HEK293 (cell line): ENCODE measurements around the gene BLOC1S1.

ENCODE experiments used
- CTCF ChIA-PET: fragments of 350-600 bp; formaldehyde crosslinking; extraction: SDS; loops from one replicate; lab custom pipeline; 2021; ENCODE audit warnings: antibody characterized with exemption; lab: Yijun Ruan, JAX
- POLR2A ChIA-PET: fragments of 300-600 bp; formaldehyde crosslinking; extraction: SDS; loops from one replicate; lab custom pipeline; 2020; ENCODE audit warnings: antibody characterized with exemption, inconsistent platforms; lab: Yijun Ruan, JAX
- H3K27ac ChIP-seq: fragments of 200-500 bp; sonication (Bioruptor generic); 2 replicates; pipeline ENCODE4 v1.5.1; 2014; ENCODE audit warnings: low read depth, low read length, control low read depth, inconsistent platforms; ENCODE audit errors: extremely low read depth
- H3K36me3 ChIP-seq, 2 experiments: fragments of 200-500 bp in 1 of 2; sonication (Bioruptor generic) in 1 of 2; 1 replicate in 1 of 2; 2 replicates in 1 of 2; pipeline ENCODE4 v1.5.1; 2014 to 2017; ENCODE audit warnings: inconsistent platforms in 2 of 2, low read length in 2 of 2; ENCODE audit not compliant: control insufficient read depth in 2 of 2, insufficient read depth in 1 of 2
- H3K4me1 ChIP-seq: fragments of 200-500 bp; sonication (Bioruptor generic); 2 replicates; pipeline ENCODE4 v1.5.1; 2014; ENCODE audit warnings: mild to moderate bottlenecking, low read length, inconsistent platforms; ENCODE audit not compliant: control insufficient read depth, insufficient read depth
- H3K4me3 ChIP-seq: 2 replicates; pipeline ENCODE4 v1.5.1; 2011; ENCODE audit warnings: low read depth, mild to moderate bottlenecking, control low read depth, low read length, moderate library complexity
- H3K9me3 ChIP-seq: fragments of 200-500 bp; sonication (Bioruptor generic); 2 replicates; pipeline ENCODE4 v1.5.1; 2014; ENCODE audit warnings: low read depth, low read length, inconsistent platforms; ENCODE audit not compliant: control insufficient read depth, insufficient read depth
- GFI1B ChIP-seq: fragments of 450-650 bp; formaldehyde crosslinking; IDR thresholded peaks from 2 replicates; pipeline ENCODE4 v1.5.1; 2016; ENCODE audit warnings: missing biosample characterization, missing genetic modification characterization
- SCRT2 ChIP-seq: fragments of 450-650 bp; formaldehyde crosslinking; IDR thresholded peaks from 2 replicates; pipeline ENCODE4 v1.5.1; 2016; ENCODE audit warnings: missing biosample characterization, missing genetic modification characterization
- SP3 ChIP-seq: fragments of 450-650 bp; formaldehyde crosslinking; IDR thresholded peaks from 2 replicates; pipeline ENCODE4 v1.5.1; 2016; ENCODE audit warnings: missing biosample characterization, missing genetic modification characterization
- ZBTB17 ChIP-seq: fragments of 450-650 bp; formaldehyde crosslinking; IDR thresholded peaks from 2 replicates; pipeline ENCODE4 v1.5.1; 2016; ENCODE audit warnings: missing biosample characterization, missing genetic modification characterization
- ZEB2 ChIP-seq: fragments of 450-650 bp; formaldehyde crosslinking; IDR thresholded peaks from 2 replicates; pipeline ENCODE4 v1.5.1; 2016; ENCODE audit warnings: missing biosample characterization, missing genetic modification characterization
- ZIC2 ChIP-seq: fragments of 450-650 bp; formaldehyde crosslinking; IDR thresholded peaks from 2 replicates; pipeline ENCODE4 v1.5.1; 2016; ENCODE audit warnings: missing biosample characterization, missing genetic modification characterization
- ZNF155 ChIP-seq: fragments of 450-650 bp; formaldehyde crosslinking; IDR thresholded peaks from 2 replicates; pipeline ENCODE4 v1.5.1; 2016; ENCODE audit warnings: missing biosample characterization, missing genetic modification characterization
- ZNF221 ChIP-seq: fragments of 450-650 bp; formaldehyde crosslinking; IDR thresholded peaks from 2 replicates; pipeline ENCODE4 v1.5.1; 2017; ENCODE audit warnings: missing biosample characterization, missing genetic modification characterization, borderline replicate concordance
- ZNF248 ChIP-seq: fragments of 450-650 bp; formaldehyde crosslinking; IDR thresholded peaks from 2 replicates; pipeline ENCODE4 v1.5.1; 2017; ENCODE audit warnings: missing biosample characterization, missing genetic modification characterization
- ZNF274 ChIP-seq, 2 experiments: fragments of 200-500 bp in 1 of 2; fragments of 450-650 bp in 1 of 2; sonication (Bioruptor generic) in 1 of 2; formaldehyde crosslinking in 1 of 2; IDR thresholded peaks; 2 replicates each; pipeline versions ENCODE4 v1.5.1 to v1.6.1; 2014 to 2016; ENCODE audit warnings: borderline replicate concordance in 1 of 2, inconsistent platforms in 1 of 2, low read length in 1 of 2, missing biosample characterization in 1 of 2, missing genetic modification characterization in 1 of 2
- ZNF362 ChIP-seq: fragments of 450-650 bp; formaldehyde crosslinking; IDR thresholded peaks from 2 replicates; pipeline ENCODE4 v1.5.1; 2016; ENCODE audit warnings: missing biosample characterization, missing genetic modification characterization
- ZNF391 ChIP-seq: fragments of 450-650 bp; formaldehyde crosslinking; IDR thresholded peaks from 2 replicates; pipeline ENCODE4 v1.5.1; 2016; ENCODE audit warnings: low read depth, missing biosample characterization, missing genetic modification characterization, borderline replicate concordance
- ZNF433 ChIP-seq: fragments of 450-650 bp; formaldehyde crosslinking; IDR thresholded peaks from 2 replicates; pipeline ENCODE4 v1.5.1; 2016; ENCODE audit warnings: missing biosample characterization, missing genetic modification characterization, low read depth
- ZNF513 ChIP-seq: fragments of 450-650 bp; IDR thresholded peaks from 2 replicates; pipeline ENCODE4 v1.5.1; 2018; ENCODE audit warnings: missing biosample characterization, missing genetic modification characterization
- ZNF521 ChIP-seq: fragments of 450-650 bp; formaldehyde crosslinking; IDR thresholded peaks from 2 replicates; pipeline ENCODE4 v1.5.1; 2017; ENCODE audit warnings: missing biosample characterization, mild to moderate bottlenecking, missing genetic modification characterization
- ZNF558 ChIP-seq: fragments of 450-650 bp; formaldehyde crosslinking; IDR thresholded peaks from 2 replicates; pipeline ENCODE4 v1.5.1; 2016; ENCODE audit warnings: missing biosample characterization, missing genetic modification characterization
- ZNF623 ChIP-seq: fragments of 450-650 bp; formaldehyde crosslinking; IDR thresholded peaks from 2 replicates; pipeline ENCODE4 v1.5.1; 2016; ENCODE audit warnings: missing biosample characterization, missing genetic modification characterization
- ZNF654 ChIP-seq: fragments of 450-650 bp; formaldehyde crosslinking; IDR thresholded peaks from 2 replicates; pipeline ENCODE4 v1.5.1; 2016; ENCODE audit warnings: low read depth, missing biosample characterization, missing genetic modification characterization
- ZNF768 ChIP-seq: fragments of 450-650 bp; formaldehyde crosslinking; IDR thresholded peaks from 2 replicates; pipeline ENCODE4 v1.5.1; 2018; ENCODE audit warnings: missing biosample characterization, mild to moderate bottlenecking, missing genetic modification characterization
- ZNF837 ChIP-seq: fragments of 450-650 bp; formaldehyde crosslinking; IDR thresholded peaks from 2 replicates; pipeline ENCODE4 v1.5.1; 2016; ENCODE audit warnings: missing biosample characterization, missing genetic modification characterization
- ZXDB ChIP-seq: fragments of 450-650 bp; formaldehyde crosslinking; IDR thresholded peaks from 2 replicates; pipeline ENCODE4 v1.5.1; 2016; ENCODE audit warnings: missing biosample characterization, missing genetic modification characterization
- TF ChIP-seq, protein P1 (sequence below): fragments of 450-650 bp; formaldehyde crosslinking; IDR thresholded peaks from 2 replicates; pipeline ENCODE4 v1.5.1; 2016; ENCODE audit warnings: missing biosample characterization, missing genetic modification characterization
- TF ChIP-seq, protein P2 (sequence below): fragments of 450-650 bp; formaldehyde crosslinking; IDR thresholded peaks from 2 replicates; pipeline ENCODE4 v1.5.0; 2017; ENCODE audit warnings: missing biosample characterization, missing genetic modification characterization, borderline replicate concordance

BLOC1S1 gene

DNA sequence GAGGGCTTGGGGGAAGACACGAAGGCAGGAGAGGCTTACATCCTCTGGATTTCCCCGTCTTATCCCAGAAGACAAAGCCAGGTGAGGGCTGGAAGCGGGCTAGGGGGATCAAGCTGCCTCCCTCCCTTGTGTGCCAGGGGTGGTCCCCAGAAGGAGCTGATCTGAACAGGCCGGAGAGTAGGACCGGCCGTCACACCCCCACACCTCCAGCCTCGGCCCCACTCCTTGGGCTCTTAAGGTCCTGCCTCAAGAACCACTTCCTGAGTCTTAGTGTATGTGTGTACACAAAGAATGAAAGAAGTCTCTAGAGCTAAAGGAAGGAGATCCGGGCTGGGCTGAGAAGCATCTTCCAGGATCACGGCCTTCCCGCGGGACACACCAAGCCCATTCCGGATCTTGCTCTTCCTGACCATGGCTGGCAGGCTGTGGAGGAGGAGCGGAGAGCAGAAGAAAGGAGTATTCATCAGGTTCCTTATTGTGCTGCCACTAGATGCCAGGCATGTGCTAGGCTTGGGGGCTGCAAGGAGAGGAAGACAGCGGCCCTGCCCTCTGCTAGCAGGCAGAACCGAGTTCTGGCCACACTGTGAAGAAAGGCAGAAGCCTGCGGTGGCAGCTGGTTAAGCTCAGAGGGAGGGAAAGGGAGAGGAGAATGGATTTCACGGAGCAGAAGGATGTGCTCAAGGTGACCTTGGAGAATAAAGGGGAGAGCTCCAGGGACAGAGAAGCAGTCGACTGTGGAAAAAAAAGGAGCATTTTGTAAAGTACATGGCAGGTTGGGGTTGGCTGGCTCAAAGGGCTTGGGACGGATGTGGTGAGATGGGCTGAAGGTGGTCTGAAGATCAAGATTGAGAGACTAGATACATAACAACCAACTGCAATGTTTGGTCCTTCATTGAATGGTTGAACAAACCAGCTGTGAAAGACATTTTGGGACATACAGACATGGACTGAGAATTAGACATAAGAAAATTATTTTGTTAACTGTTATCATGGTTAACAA lies 14.3 kb downstream of the BLOC1S1 start (continued):
- TF ChIP-seq ZXDB (tag by site-specific recombination) (no peak), ZNF768 (tag by site-specific recombination) (no peak), SP3 (tag by site-specific recombination) (0 out of 2 replicates have a peak, but pooled peaks have one; percentile 0), SCRT2 (no peak), ZNF274 (IDR thresholded peaks at IDR 0.05; ENCODE audit: low read length) (no peak), ZNF274 (tag by site-specific recombination; IDR thresholded peaks at IDR 0.05; ENCODE audit: borderline replicate concordance) (no peak), ZNF362 (tag by site-specific recombination) (no peak), ZBTB17 (tag by site-specific recombination) (peak; percentile 70), ZNF623 (tag by site-specific recombination) (no peak), ZNF558 (tag by site-specific recombination) (no peak), ZNF155 (no peak)
- TF ChIP-seq, protein P1, sequence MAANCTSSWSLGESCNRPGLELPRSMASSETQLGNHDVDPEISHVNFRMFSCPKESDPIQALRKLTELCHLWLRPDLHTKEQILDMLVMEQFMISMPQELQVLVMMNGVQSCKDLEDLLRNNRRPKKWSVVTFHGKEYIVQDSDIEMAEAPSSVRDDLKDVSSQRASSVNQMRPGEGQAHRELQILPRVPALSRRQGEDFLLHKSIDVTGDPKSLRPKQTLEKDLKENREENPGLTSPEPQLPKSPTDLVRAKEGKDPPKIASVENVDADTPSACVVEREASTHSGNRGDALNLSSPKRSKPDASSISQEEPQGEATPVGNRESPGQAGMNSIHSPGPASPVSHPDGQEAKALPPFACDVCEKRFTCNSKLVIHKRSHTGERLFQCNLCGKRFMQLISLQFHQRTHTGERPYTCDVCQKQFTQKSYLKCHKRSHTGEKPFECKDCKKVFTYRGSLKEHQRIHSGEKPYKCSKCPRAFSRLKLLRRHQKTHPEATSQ (tag by site-specific recombination), result no peak
- TF ChIP-seq, protein P2, sequence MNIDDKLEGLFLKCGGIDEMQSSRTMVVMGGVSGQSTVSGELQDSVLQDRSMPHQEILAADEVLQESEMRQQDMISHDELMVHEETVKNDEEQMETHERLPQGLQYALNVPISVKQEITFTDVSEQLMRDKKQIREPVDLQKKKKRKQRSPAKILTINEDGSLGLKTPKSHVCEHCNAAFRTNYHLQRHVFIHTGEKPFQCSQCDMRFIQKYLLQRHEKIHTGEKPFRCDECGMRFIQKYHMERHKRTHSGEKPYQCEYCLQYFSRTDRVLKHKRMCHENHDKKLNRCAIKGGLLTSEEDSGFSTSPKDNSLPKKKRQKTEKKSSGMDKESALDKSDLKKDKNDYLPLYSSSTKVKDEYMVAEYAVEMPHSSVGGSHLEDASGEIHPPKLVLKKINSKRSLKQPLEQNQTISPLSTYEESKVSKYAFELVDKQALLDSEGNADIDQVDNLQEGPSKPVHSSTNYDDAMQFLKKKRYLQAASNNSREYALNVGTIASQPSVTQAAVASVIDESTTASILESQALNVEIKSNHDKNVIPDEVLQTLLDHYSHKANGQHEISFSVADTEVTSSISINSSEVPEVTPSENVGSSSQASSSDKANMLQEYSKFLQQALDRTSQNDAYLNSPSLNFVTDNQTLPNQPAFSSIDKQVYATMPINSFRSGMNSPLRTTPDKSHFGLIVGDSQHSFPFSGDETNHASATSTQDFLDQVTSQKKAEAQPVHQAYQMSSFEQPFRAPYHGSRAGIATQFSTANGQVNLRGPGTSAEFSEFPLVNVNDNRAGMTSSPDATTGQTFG (tag by site-specific recombination), result no peak

DNA sequence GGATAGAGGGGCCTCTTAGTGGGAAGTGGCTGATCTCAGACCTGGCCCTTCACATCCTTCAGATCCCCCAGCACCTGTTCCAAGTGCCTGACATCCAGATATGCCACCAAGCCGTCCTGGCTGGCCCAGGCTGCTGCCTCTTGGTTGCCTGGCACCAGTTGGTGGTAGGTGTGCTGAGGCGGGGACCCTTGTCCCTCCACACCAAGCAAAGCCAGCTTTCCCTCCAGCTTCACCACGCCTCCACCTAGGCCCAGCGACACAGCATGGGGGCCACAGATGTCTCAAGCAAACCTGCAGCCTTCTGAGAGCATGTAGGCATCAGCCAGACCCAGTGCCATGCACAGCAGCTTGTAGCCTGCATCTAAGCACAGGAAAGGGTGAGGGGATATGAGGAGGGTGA lies 16.4 kb downstream of the BLOC1S1 start:
- Histone ChIP-seq H3K9me3 (no peaks in the 10 kb centered on the region), H3K4me1 (peaks cover under 1% of the 10 kb centered on the region; the same call in 1 of the 2 replicates), H3K36me3 (peaks cover 0 to 5% of the 10 kb centered on the region in 2 experiments; a peak in 1 of 3 replicates), H3K27ac (no peak overlapping the region), H3K4me3 (no peak overlapping the region)
- ChIA-PET CTCF (interaction anchor here (0.6 kb wide), 2 partner anchors 20 to 205 kb away, joined by 3 read pairs; no protein-coding TSS in a partner anchor), POLR2A (interaction anchor here (0.5 kb wide), 1 partner anchor 136 kb away, joined by 3 read pairs; no protein-coding TSS in a partner anchor)
- TF ChIP-seq ZEB2 (tag by site-specific recombination) (no peak), ZNF513 (no peak), ZNF654 (tag by site-specific recombination) (no peak), ZNF221 (no peak), ZIC2 (tag by site-specific recombination) (no peak), ZNF837 (tag by site-specific recombination) (no peak), ZNF391 (tag by site-specific recombination) (no peak), ZNF155 (no peak), ZNF521 (tag by site-specific recombination) (no peak), ZNF433 (tag by site-specific recombination) (no peak), ZNF248 (tag by site-specific recombination) (no peak), GFI1B (tag by site-specific recombination) (no peak)
